C4-2B (cell line): ENCODE data around the gene CD207.

ENCODE experiments used
- H3K27ac ChIP-seq: fragments of 450-650 bp; 2 replicates; pipeline ENCODE4 v1.5.1; 2017
- ZFX ChIP-seq: fragments of 450-650 bp; IDR thresholded peaks from 2 replicates; pipeline ENCODE4 v1.6.1; 2017
- TF ChIP-seq, protein P1 (sequence below): fragments of 450-650 bp; conservative IDR thresholded peaks from 2 replicates; pipeline ENCODE4 v1.5.1; 2017; ENCODE audit warnings: mild to moderate bottlenecking

Gene CD207

DNA sequence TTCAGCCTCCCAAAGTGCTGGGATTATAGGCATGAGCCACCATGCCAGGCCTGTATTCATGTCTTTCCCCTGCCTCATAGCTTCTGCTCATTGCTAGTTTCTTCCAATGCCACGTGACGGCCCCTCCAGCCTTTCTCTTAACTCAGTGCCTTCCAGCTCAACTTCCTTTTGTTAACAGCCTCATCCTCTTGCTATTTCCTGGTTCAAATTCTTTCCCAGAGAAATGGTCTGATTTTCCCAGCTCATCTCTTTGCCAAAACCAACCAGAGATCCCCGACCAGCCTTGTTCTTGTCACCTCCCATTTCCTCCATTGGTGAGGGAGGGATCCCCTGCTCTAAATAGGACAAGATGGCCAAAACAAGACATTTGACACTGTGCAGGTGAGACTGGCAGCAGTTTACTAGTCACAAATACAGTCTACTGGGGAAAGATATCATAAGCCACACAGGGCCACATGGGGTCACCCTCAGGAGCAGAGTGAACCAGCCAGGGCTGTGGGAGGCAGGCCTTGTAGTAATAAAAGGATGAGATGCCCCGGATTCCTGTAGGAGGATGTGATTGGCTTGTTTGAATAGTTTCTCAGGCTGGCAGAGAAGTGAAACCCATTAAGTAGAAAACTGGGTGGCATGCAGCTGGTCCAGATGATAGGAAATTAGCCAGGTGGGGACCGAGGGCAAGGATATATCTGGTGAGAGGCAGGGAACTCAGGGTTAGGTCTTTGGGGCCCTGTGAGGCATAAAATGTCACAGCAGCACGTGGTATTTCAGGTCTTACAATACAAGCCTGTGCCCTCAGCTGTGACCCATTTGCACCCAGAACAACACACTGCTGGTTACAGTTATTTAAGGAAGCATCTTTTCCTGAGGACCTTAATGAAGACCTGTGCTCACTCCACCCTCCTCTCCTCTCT is 6.4 kb downstream of the CD207 start:
- no peak for TF ChIP-seq ZFX
- TF ChIP-seq, protein P1, sequence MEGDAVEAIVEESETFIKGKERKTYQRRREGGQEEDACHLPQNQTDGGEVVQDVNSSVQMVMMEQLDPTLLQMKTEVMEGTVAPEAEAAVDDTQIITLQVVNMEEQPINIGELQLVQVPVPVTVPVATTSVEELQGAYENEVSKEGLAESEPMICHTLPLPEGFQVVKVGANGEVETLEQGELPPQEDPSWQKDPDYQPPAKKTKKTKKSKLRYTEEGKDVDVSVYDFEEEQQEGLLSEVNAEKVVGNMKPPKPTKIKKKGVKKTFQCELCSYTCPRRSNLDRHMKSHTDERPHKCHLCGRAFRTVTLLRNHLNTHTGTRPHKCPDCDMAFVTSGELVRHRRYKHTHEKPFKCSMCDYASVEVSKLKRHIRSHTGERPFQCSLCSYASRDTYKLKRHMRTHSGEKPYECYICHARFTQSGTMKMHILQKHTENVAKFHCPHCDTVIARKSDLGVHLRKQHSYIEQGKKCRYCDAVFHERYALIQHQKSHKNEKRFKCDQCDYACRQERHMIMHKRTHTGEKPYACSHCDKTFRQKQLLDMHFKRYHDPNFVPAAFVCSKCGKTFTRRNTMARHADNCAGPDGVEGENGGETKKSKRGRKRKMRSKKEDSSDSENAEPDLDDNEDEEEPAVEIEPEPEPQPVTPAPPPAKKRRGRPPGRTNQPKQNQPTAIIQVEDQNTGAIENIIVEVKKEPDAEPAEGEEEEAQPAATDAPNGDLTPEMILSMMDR, result no peak
- H3K27ac ChIP-seq, result no peak overlapping the region

DNA sequence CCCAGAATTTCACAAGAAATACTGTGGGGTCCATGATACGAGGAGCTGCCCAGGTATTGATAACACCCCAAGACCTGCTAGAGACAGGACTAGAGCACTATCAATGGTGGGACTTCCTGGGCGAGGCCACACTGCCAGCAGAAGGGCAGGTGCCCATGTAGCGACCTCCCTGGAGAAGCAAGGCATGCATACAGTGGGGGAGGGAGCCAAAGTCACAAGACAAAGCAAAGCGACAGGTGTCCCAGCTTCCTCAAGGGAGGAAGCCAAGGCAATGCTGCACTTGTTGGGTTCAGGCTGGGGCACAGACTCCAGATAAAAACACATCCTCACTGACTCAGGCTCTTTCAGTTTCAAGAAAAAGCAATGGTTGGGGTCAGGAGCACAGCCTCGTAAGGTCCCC is 7.5 kb downstream of the CD207 start:
- H3K27ac ChIP-seq, result no peak overlapping the region
- TF ChIP-seq, protein P1, result no peak
- no peak for TF ChIP-seq ZFX

DNA sequence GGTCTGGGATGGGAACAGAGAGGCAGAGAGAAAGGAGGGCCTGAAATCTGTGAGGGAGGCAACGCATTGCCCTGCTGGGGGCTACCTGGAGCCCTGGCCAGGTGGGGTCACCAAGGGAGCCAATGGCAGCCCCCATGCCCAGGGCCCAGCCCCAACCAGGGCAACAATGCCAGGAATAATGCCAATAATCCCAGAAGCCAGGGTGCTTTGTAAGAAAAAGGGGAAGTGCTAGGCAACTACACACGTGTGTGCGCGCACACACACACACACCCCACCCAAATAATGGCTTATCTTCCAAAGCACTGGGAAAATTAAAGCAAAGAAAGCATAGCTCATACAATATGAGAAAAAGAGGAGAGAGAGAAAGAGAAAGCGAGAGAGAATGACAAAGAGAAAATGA is 8.2 kb downstream of the CD207 start:
- TF ChIP-seq, protein P1, result no peak
- TF ChIP-seq ZFX, result no peak
- H3K27ac ChIP-seq, result no peak overlapping the region

DNA sequence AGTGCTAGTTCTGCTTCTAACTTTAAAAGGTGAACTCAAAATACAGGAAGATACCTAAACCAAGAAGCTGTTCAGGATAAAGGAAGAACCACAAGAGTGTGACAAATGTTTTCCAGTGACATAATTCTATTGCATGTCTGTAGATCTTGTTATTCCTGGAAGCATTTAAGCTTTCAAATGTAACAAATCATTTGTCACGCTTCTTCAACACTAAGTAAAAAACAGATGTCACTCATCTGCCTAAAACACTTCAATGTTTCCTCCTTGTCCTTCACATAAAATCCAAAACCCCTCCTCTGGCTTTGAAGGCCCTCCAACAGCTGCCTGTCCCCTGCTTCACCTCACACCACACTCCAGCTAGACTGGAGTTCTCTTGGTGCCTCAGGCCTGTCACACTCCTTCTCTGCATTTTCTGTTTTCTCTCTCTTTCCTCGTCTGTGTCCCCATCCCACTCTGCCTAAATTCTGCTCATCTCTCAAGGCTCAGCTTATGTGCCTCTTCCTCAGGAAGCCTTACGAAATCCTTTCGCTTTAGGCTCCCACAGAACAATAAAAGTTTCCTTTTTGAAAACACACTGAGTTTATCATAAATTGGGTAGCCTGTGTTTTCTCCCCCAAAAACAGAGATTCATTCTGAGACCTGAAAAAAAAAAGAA is 8.8 kb downstream of the CD207 start:
- no peak overlapping the region for H3K27ac ChIP-seq
- TF ChIP-seq ZFX, result no peak
- TF ChIP-seq, protein P1, result no peak

DNA sequence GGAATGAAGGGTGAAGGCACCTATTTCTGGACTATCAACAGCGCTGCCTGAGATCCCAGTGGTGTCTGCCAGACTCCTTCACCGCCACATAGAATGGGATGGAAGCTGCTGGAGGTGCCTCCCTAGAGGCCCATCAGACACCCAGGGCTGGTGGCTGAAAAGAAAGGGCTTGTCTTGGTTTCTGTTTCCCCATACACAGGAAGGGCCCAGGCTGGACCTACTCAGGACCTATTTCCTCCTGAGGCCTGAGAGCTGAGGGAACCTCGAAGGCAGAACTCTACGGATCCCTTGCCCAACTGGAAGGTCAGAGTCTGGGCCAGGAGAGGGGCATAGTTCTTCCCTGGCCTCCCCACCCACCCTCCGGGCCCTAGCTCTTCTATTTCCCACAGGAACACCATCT is 12.4 kb downstream of the CD207 start:
- TF ChIP-seq ZFX, result no peak
- TF ChIP-seq, protein P1, result no peak
- H3K27ac ChIP-seq, result no peak overlapping the region

DNA sequence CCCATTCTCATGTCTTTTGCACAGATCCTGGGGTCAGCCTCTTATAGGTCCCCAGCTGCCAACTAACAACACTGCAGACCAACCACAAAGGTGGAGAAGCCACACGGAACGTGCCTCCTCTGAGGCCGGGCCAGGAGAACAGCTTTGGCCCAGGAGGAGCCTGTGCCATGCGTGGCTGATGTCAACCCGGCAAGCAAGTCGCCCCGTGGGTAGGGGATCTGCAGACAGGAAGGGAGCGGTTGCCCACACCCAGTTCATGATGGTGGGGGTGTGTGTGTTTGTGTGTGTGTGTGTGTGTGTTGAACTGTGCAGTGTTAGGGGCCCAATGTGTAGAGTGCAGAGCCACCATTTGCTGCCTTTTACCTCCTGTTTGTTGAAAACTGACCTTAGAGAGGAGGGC is 12.8 kb downstream of the CD207 start:
- no peak overlapping the region for H3K27ac ChIP-seq
- TF ChIP-seq ZFX, result no peak
- TF ChIP-seq, protein P1, result no peak

DNA sequence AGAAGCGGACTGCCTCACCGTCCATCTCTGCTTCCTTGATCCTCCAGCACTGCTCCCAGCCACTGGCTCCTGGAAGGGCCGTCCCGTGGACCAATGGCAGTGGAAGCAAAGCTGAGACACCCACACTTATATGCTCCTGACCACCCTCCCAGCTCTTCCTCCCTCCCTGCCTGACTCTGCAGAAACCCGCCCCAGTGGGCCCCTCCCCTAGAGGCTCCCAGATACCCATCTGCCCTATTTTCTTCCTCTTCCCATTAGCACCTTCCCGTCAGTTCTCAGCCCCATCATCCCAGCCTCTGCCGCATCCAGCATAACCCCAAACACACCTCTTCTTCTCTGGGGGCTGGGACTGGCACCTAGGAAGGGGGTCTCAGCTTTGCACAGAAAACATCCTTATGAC is 15.1 kb downstream of the CD207 start, which contains the start of gene CLEC4F:
Gene CLEC4F, minus strand, starts transcription at position 101 of the 400 bp plus-strand sequence. Its CDS starts 76 bp downstream, at position 25.
- H3K27ac ChIP-seq, result no peak within 1 kb of the TSS
- TF ChIP-seq ZFX, result no peak
- TF ChIP-seq, protein P1, result no peak
